Smooth muscle cell of the coronary artery (primary cell): Measurements from ENCODE around the gene SCGB1D1. TPM values are rescaled to one million over a fixed set of nuclear protein-coding genes. Genes with fewer than 3 reads are reported as not detected.

Experiments
- total RNA-seq: library from RNA; depleted of rRNA; stranded (reverse); fragments of >200 nt; gene quantifications from 2 replicates; pipeline ENCODE4 v1.2.3, GENCODE V29; 2014; ENCODE audit warnings: low replicate concordance

Gene SCGB1D1
- not detected in 2 replicates for total RNA-seq

GRCh38 chr11:62190011-62190410 lies at the start of gene SCGB1D1:
SCGB1D1 (plus strand) TSS chr11:62190216; CDS start chr11:62190285, 69 bp downstream.

GRCh38 chr11:62242021-62242420 lies 52.0 kb downstream of the SCGB1D1 start, which contains the start of gene SCGB1D2:
SCGB1D2 (plus strand) TSS chr11:62242239; CDS start chr11:62242308, 69 bp downstream.

Other genes with a start within 250 kb of the SCGB1D1 start
- 0.60 and 6.8 TPM in 2 replicates for gene BEST1, start 239.9 kb upstream of the SCGB1D1 start, total RNA-seq
- 639 and 1,762 TPM in 2 replicates for gene FTH1, start 222.6 kb upstream of the SCGB1D1 start, total RNA-seq
- gene INCENP, start 66.2 kb upstream of the SCGB1D1 start, total RNA-seq, result 3.9 and 9.1 TPM in 2 replicates
- not detected in 2 replicates for gene SCGB2A1, start 18.5 kb downstream of the SCGB1D1 start, total RNA-seq
- not detected in 2 replicates for gene SCGB1D2, start 52.0 kb downstream of the SCGB1D1 start, total RNA-seq
- gene SCGB2A2, start 79.9 kb downstream of the SCGB1D1 start, total RNA-seq, result not detected in 2 replicates
- not detected in 2 replicates for gene SCGB1D4, start 108.9 kb downstream of the SCGB1D1 start, total RNA-seq
- gene ASRGL1, start 147.2 kb downstream of the SCGB1D1 start, total RNA-seq, result 1.1 and 1.5 TPM in 2 replicates
- not detected in 2 replicates for gene SCGB1A1, start 228.8 kb downstream of the SCGB1D1 start, total RNA-seq